GM23248 (cell line): ENCODE measurements around the gene H1-8. TPM values are rescaled to one million over a fixed set of nuclear protein-coding genes. Genes with fewer than 3 reads are reported as not detected.

Source experiments
- DNase-seq: peaks from one replicate; pipeline ENCODE4 v3.0.0-alpha.2; 2015
- H2AFZ ChIP-seq: fragments of 200-600 bp; sonication (generic); 2 replicates; pipeline ENCODE4 v1.6.1; 2016; ENCODE audit warnings: antibody characterized with exemption
- H3F3A ChIP-seq: fragments of 200-600 bp; sonication (generic); 2 replicates; pipeline ENCODE4 v1.6.1; 2016; ENCODE audit warnings: mild to moderate bottlenecking, antibody characterized with exemption, mixed run types; ENCODE audit not compliant: insufficient read depth
- H3K27ac ChIP-seq: fragments of 200-600 bp; sonication (generic); 2 replicates; pipeline ENCODE4 v1.5.1; 2016; ENCODE audit warnings: mild to moderate bottlenecking
- H3K27me3 ChIP-seq: fragments of 200-600 bp; sonication (generic); replicated peaks from 2 replicates; pipeline ENCODE4 v1.6.1; 2016; ENCODE audit warnings: mild to moderate bottlenecking; ENCODE audit not compliant: insufficient read depth
- H3K36me3 ChIP-seq: fragments of 200-600 bp; sonication (generic); 2 replicates; pipeline ENCODE4 v1.6.1; 2016; ENCODE audit warnings: low read depth, mild to moderate bottlenecking
- H3K4me1 ChIP-seq: fragments of 200-600 bp; sonication (generic); 2 replicates; pipeline ENCODE4 v1.6.1; 2016; ENCODE audit warnings: mild to moderate bottlenecking; ENCODE audit not compliant: insufficient read depth
- H3K4me2 ChIP-seq: fragments of 200-600 bp; sonication (generic); one replicate; pipeline ENCODE4 v1.6.1; 2016; ENCODE audit warnings: mild to moderate bottlenecking; ENCODE audit not compliant: unreplicated experiment
- H3K4me3 ChIP-seq: fragments of 200-600 bp; sonication (generic); 2 replicates; pipeline ENCODE4 v1.5.1; 2016; ENCODE audit warnings: mild to moderate bottlenecking
- H3K79me2 ChIP-seq: fragments of 200-600 bp; sonication (generic); 2 replicates; pipeline ENCODE4 v1.6.1; 2016; ENCODE audit warnings: mild to moderate bottlenecking; ENCODE audit not compliant: insufficient read depth
- H3K9ac ChIP-seq: fragments of 200-600 bp; sonication (generic); 2 replicates; pipeline ENCODE4 v1.6.1; 2016; ENCODE audit warnings: mild to moderate bottlenecking
- H3K9me2 ChIP-seq: fragments of 200-600 bp; sonication (generic); 2 replicates; pipeline ENCODE4 v1.6.1; 2016; ENCODE audit warnings: mixed run types, mild to moderate bottlenecking, moderate library complexity; ENCODE audit not compliant: insufficient read depth
- H3K9me3 ChIP-seq: fragments of 200-600 bp; sonication (generic); one replicate; pipeline ENCODE4 v1.6.1; 2017; ENCODE audit warnings: low read depth
- H4K20me1 ChIP-seq: fragments of 200-600 bp; sonication (generic); 2 replicates; pipeline ENCODE4 v1.6.0; 2016; ENCODE audit not compliant: insufficient read depth
- EZH2 ChIP-seq: fragments of 200-600 bp; sonication (generic); IDR thresholded peaks from 2 replicates; pipeline ENCODE4 v1.6.1; 2018; ENCODE audit warnings: antibody characterized with exemption, mild to moderate bottlenecking; ENCODE audit not compliant: insufficient read depth, poor library complexity, severe bottlenecking
- EZH2phosphoT487 ChIP-seq: fragments of 200-600 bp; sonication (generic); IDR thresholded peaks from 2 replicates; pipeline ENCODE4 v1.6.1; 2018; ENCODE audit warnings: antibody characterized with exemption, moderate library complexity, mild to moderate bottlenecking, low read depth; ENCODE audit not compliant: insufficient read depth
- WGBS, 2 experiments: methylation state at CpG; one replicate each; pipeline ENCODE4 v1.1.6; 2015 to 2017; ENCODE audit warnings: low lambda C conversion rate in 2 of 2, low coverage in 1 of 2; ENCODE audit errors: missing lambda C conversion rate in 2 of 2; 5-methylcytosine and 5-hydroxymethylcytosine counted together
- in situ Hi-C: fragments of 300-500 bp; cut with MboI; formaldehyde crosslinking; loops from 2 replicates; pipeline ENCODE4 v1.15.0; 2020
- polyA plus RNA-seq: library from polyadenylated mRNA; unstranded; fragments of >200 nt; fragmentation: Nextera tagmentation; extraction: Ambion mirVana; gene quantifications from 2 replicates; pipeline ENCODE4 v1.2.1, GENCODE V29; 2016
- total RNA-seq: library from RNA; depleted of rRNA; stranded (reverse); fragments of >200 nt; shearing (Covaris generic); gene quantifications from 2 replicates; pipeline ENCODE4 v1.2.3, GENCODE V29; 2014

The H1-8 gene
- total and polyA plus RNA-seq, 2 experiments from 2014 or later, result not detected

- H3F3A ChIP-seq, result no peaks in the 10 kb centered on the region
- H3K36me3 ChIP-seq, result no peaks in the 10 kb centered on the region; the same call in 1 of the 2 replicates
- 92 to 94% methylated on average over 8 of the region's 8 CpGs for WGBS, 2 experiments
- no peaks in the 10 kb centered on the region for H3K9me3 ChIP-seq
- H3K27ac ChIP-seq, result no peak overlapping the region
- H2AFZ ChIP-seq, result no peak overlapping the region
- no peaks in the 10 kb centered on the region for H3K9me2 ChIP-seq
- in situ Hi-C loops, result no loop called here
- no peak for DNase-seq
- TF ChIP-seq EZH2phosphoT487 (no peak), EZH2 (no peak)
- H4K20me1 ChIP-seq, result no peaks in the 10 kb centered on the region
- peaks cover 8% of the 10 kb centered on the region; the same call in 1 of the 2 replicates for H3K79me2 ChIP-seq
- no peaks in the 10 kb centered on the region for H3K4me1 ChIP-seq
- no peak overlapping the region for H3K4me3 ChIP-seq
- no peaks in the 10 kb centered on the region for H3K27me3 ChIP-seq
- no peak overlapping the region for H3K4me2 ChIP-seq
- no peak overlapping the region for H3K9ac ChIP-seq
These were observed 38.6 kb downstream of the H1-8 start for GRCh38 chr3:129581623-129582022.

GRCh38 chr3:129582799-129583198 is 39.8 kb downstream of the H1-8 start:
- Histone ChIP-seq H4K20me1 (no peaks in the 10 kb centered on the region), H3F3A (no peaks in the 10 kb centered on the region), H3K9me3 (no peaks in the 10 kb centered on the region), H3K27ac (no peak overlapping the region), H2AFZ (no peak overlapping the region), H3K9me2 (no peaks in the 10 kb centered on the region), H3K79me2 (peaks cover 8% of the 10 kb centered on the region; the same call in 1 of the 2 replicates), H3K36me3 (no peaks in the 10 kb centered on the region; the same call in 1 of the 2 replicates), H3K27me3 (no peaks in the 10 kb centered on the region), H3K4me1 (peaks cover 11% of the 10 kb centered on the region), H3K9ac (no peak overlapping the region), H3K4me3 (no peak overlapping the region), H3K4me2 (no peak overlapping the region)
- DNase-seq, result no peak
- WGBS, 2 experiments, result 89 to 95% methylated on average over 4 to 5 of the region's 5 CpGs
- in situ Hi-C loops, result no loop called here
- TF ChIP-seq EZH2phosphoT487, result no peak
- no peak for TF ChIP-seq EZH2

GRCh38 chr3:129583289-129583688 is 40.3 kb downstream of the H1-8 start:
- Histone ChIP-seq H3K36me3 (no peaks in the 10 kb centered on the region), H3K9ac (no peak overlapping the region), H3K4me2 (no peak overlapping the region), H3F3A (no peaks in the 10 kb centered on the region), H3K9me2 (no peaks in the 10 kb centered on the region), H3K9me3 (no peaks in the 10 kb centered on the region), H4K20me1 (no peaks in the 10 kb centered on the region), H3K27ac (no peak overlapping the region), H3K4me1 (peaks cover 11% of the 10 kb centered on the region), H3K79me2 (peaks cover 11% of the 10 kb centered on the region), H3K4me3 (no peak overlapping the region), H2AFZ (no peak overlapping the region), H3K27me3 (no peaks in the 10 kb centered on the region)
- in situ Hi-C loops, result no loop called here
- no peak for DNase-seq
- WGBS, 2 experiments, result 81 to 90% methylated on average over 9 of the region's 9 CpGs
- TF ChIP-seq EZH2phosphoT487 (no peak), EZH2 (no peak)

DNA sequence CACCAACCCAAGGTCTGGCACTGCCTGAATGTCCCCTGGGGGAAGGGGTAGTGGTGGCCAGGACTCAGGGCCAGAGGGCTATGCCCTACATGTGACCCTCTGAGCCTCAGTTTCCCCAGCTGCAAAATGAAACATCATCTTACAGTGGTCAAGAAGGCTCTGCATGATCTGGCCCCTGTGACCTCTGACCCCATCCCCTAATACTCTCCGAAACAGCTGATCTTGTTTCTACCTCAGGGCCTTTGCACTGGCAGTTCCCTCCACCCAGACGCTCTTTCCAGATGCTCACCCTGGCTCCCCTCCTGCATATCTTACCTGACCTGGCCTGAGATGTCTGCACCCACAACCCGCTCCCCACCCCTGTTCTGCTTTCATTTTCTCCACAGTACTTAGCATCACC is 41.7 kb downstream of the H1-8 start:
- H3K9me2 ChIP-seq, result no peaks in the 10 kb centered on the region
- no peaks in the 10 kb centered on the region for H3K36me3 ChIP-seq
- TF ChIP-seq EZH2phosphoT487 (no peak), EZH2 (no peak)
- H3K4me3 ChIP-seq, result no peak overlapping the region
- peaks cover 11% of the 10 kb centered on the region for H3K4me1 ChIP-seq
- no peaks in the 10 kb centered on the region for H3K27me3 ChIP-seq
- no peak overlapping the region for H3K27ac ChIP-seq
- in situ Hi-C loops, result no loop called here
- no peaks in the 10 kb centered on the region for H3K9me3 ChIP-seq
- DNase-seq, result no peak
- H3K79me2 ChIP-seq, result peaks cover 19% of the 10 kb centered on the region
- H3F3A ChIP-seq, result no peaks in the 10 kb centered on the region
- no peak overlapping the region for H2AFZ ChIP-seq
- H3K9ac ChIP-seq, result no peak overlapping the region
- no peaks in the 10 kb centered on the region for H4K20me1 ChIP-seq
- no peak overlapping the region for H3K4me2 ChIP-seq
- WGBS, 2 experiments, result 98 to 100% methylated on average over 3 of the region's 3 CpGs
